SHP77 treated with DMSO at 0.1 percent for 48 hours (cell line): ENCODE data around the gene FARS2.

Experiments used
- DNase-seq: peaks from one replicate; lab custom pipeline; 2025; lab: John Stamatoyannopoulos, UW

FARS2 gene

GRCh38 chr6:5468586-5468985 is 207.3 kb downstream of the FARS2 start:
- no peak for DNase-seq

- DNase-seq = no peak
Measured at GRCh38 chr6:5469101-5469846, 208.0 kb downstream of the FARS2 start.

- DNase-seq = peak; percentile 70
Measured at GRCh38 chr6:5471044-5471443, 209.7 kb downstream of the FARS2 start.

- DNase-seq = peak; percentile 36
Measured at GRCh38 chr6:5471637-5472398, 210.5 kb downstream of the FARS2 start.

GRCh38 chr6:5472571-5472970 is 211.3 kb downstream of the FARS2 start:
- DNase-seq = no peak

GRCh38 chr6:5475779-5476178 is 214.5 kb downstream of the FARS2 start:
- no peak for DNase-seq

- no peak for DNase-seq
Measured at GRCh38 chr6:5478380-5478779, 217.1 kb downstream of the FARS2 start.

GRCh38 chr6:5481033-5481432 is 219.7 kb downstream of the FARS2 start:
- peak; percentile 58 for DNase-seq

GRCh38 chr6:5481750-5482149 is 220.4 kb downstream of the FARS2 start:
- DNase-seq = no peak

- DNase-seq = no peak
Measured at GRCh38 chr6:5482619-5483018, 221.3 kb downstream of the FARS2 start.

GRCh38 chr6:5484692-5485091 is 223.4 kb downstream of the FARS2 start:
- DNase-seq = no peak

- no peak for DNase-seq
Measured at GRCh38 chr6:5486214-5486613, 224.9 kb downstream of the FARS2 start.

- DNase-seq = peak; percentile 98
Measured at GRCh38 chr6:5490501-5491069, 229.3 kb downstream of the FARS2 start.

GRCh38 chr6:5492356-5492755 is 231.0 kb downstream of the FARS2 start:
- DNase-seq = no peak

- DNase-seq = no peak
Measured at GRCh38 chr6:5493806-5494205, 232.5 kb downstream of the FARS2 start.

- DNase-seq = no peak
Measured at GRCh38 chr6:5497896-5498578, 236.7 kb downstream of the FARS2 start.

- no peak for DNase-seq
Measured at GRCh38 chr6:5498579-5498899, 237.2 kb downstream of the FARS2 start.

GRCh38 chr6:5499644-5500306 is 238.5 kb downstream of the FARS2 start:
- DNase-seq = no peak

- peak; percentile 97 for DNase-seq
Measured at GRCh38 chr6:5501837-5502236, 240.5 kb downstream of the FARS2 start.

- no peak for DNase-seq
Measured at GRCh38 chr6:5504078-5504477, 242.8 kb downstream of the FARS2 start.

GRCh38 chr6:5506149-5506548 is 244.8 kb downstream of the FARS2 start:
- DNase-seq = no peak

GRCh38 chr6:5506597-5506996 is 245.3 kb downstream of the FARS2 start:
- DNase-seq = no peak
